Measurements from ENCODE around the gene LRP4.

LRP4 gene

DNA sequence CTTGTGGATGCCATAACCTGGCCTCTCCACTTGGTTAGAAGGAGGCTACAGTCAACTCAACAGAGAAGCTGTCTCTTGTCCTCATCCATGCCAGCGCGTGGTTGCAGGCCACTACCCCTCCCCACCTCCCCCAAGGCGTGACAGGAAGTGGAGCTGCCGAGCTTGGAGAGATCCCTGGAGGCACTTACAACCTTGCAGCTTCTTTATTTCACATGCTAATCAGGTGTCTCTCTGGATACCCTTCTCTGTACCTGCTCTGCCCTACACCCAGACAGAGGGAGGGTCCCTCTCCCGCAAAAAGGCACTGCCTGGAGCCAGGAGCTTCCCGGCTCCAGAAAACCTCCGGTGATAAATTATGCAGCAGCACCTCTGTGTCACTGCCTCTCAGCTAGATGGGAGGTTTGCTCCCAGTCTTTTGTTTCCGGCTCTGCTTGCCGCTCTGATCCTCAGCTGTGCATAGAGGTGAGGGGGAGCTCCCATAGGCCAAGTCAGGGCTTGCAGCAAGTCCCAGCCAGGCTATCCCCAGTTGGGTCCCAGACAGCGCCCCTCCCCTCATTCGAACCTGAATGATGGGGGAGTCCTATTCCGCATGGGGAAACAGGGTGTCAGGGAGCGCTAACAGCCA, 5.7 kb downstream of the LRP4 start (continued):
- no peak for TF ChIP-seq HOXC10 (CRISPR knock-in tag; IDR thresholded peaks at IDR 0.05)
- no peak for TF ChIP-seq ZNF555 (tag by site-specific recombination; conservative IDR thresholded peaks at IDR 0.05)
- TF ChIP-seq ZNF433 (tag by site-specific recombination; IDR thresholded peaks at IDR 0.05; ENCODE audit: low read depth): no peak
- no peak for TF ChIP-seq ZNF76 (tag by site-specific recombination; IDR thresholded peaks at IDR 0.05; ENCODE audit: borderline replicate concordance, low read depth)
- TF ChIP-seq OVOL3 (tag by site-specific recombination; IDR thresholded peaks at IDR 0.05): no peak
- TF ChIP-seq, protein P1, sequence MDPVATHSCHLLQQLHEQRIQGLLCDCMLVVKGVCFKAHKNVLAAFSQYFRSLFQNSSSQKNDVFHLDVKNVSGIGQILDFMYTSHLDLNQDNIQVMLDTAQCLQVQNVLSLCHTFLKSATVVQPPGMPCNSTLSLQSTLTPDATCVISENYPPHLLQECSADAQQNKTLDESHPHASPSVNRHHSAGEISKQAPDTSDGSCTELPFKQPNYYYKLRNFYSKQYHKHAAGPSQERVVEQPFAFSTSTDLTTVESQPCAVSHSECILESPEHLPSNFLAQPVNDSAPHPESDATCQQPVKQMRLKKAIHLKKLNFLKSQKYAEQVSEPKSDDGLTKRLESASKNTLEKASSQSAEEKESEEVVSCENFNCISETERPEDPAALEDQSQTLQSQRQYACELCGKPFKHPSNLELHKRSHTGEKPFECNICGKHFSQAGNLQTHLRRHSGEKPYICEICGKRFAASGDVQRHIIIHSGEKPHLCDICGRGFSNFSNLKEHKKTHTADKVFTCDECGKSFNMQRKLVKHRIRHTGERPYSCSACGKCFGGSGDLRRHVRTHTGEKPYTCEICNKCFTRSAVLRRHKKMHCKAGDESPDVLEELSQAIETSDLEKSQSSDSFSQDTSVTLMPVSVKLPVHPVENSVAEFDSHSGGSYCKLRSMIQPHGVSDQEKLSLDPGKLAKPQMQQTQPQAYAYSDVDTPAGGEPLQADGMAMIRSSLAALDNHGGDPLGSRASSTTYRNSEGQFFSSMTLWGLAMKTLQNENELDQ (tag by site-specific recombination; IDR thresholded peaks at IDR 0.05; ENCODE audit: low read depth): no peak
- TF ChIP-seq ZNF302 (tag by site-specific recombination; IDR thresholded peaks at IDR 0.05; ENCODE audit: low read depth): no peak
- no peak for TF ChIP-seq OSR2 (tag by site-specific recombination; IDR thresholded peaks at IDR 0.05)
- 0 out of 2 replicates have a peak, but pooled peaks have one; percentile 23 for TF ChIP-seq SP7 (tag by site-specific recombination; IDR thresholded peaks at IDR 0.05)
- TF ChIP-seq ZNF776 (tag by site-specific recombination; IDR thresholded peaks at IDR 0.05; ENCODE audit: borderline replicate concordance): no peak
- TF ChIP-seq, protein P2, sequence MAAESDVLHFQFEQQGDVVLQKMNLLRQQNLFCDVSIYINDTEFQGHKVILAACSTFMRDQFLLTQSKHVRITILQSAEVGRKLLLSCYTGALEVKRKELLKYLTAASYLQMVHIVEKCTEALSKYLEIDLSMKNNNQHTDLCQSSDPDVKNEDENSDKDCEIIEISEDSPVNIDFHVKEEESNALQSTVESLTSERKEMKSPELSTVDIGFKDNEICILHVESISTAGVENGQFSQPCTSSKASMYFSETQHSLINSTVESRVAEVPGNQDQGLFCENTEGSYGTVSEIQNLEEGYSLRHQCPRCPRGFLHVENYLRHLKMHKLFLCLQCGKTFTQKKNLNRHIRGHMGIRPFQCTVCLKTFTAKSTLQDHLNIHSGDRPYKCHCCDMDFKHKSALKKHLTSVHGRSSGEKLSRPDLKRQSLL (tag by site-specific recombination; IDR thresholded peaks at IDR 0.05): 0 out of 2 replicates have a peak, but pooled peaks have one; percentile 40
- TF ChIP-seq ZNF394 (tag by site-specific recombination; IDR thresholded peaks at IDR 0.05; ENCODE audit: borderline replicate concordance): peak; percentile 48; the same call in 1 of the 2 replicates
- TF ChIP-seq ZBTB17 (tag by site-specific recombination; IDR thresholded peaks at IDR 0.05): peak; percentile 69
- TF ChIP-seq ZNF473 (tag by site-specific recombination; IDR thresholded peaks at IDR 0.05): no peak
- no peak for TF ChIP-seq ZNF670 (tag by site-specific recombination; IDR thresholded peaks at IDR 0.05; ENCODE audit: low read depth)
- TF ChIP-seq GLIS2 (tag by site-specific recombination; IDR thresholded peaks at IDR 0.05): peak; percentile 44
- TF ChIP-seq GLIS1 (tag by site-specific recombination; IDR thresholded peaks at IDR 0.05): peak; percentile 48
- TF ChIP-seq ZNF341 (tag by site-specific recombination; IDR thresholded peaks at IDR 0.05; ENCODE audit: low read depth): peak; percentile 23; the same call in 1 of the 2 replicates
- TF ChIP-seq, protein P3, sequence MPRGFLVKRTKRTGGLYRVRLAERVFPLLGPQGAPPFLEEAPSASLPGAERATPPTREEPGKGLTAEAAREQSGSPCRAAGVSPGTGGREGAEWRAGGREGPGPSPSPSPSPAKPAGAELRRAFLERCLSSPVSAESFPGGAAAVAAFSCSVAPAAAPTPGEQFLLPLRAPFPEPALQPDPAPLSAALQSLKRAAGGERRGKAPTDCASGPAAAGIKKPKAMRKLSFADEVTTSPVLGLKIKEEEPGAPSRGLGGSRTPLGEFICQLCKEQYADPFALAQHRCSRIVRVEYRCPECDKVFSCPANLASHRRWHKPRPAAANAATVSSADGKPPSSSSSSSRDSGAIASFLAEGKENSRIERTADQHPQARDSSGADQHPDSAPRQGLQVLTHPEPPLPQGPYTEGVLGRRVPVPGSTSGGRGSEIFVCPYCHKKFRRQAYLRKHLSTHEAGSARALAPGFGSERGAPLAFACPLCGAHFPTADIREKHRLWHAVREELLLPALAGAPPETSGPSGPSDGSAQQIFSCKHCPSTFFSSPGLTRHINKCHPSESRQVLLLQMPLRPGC (tag by site-specific recombination; IDR thresholded peaks at IDR 0.05): no peak
- TF ChIP-seq IKZF3 (tag by site-specific recombination; IDR thresholded peaks at IDR 0.05): 0 out of 2 replicates have a peak, but pooled peaks have one; percentile 38
- TF ChIP-seq, protein P4, sequence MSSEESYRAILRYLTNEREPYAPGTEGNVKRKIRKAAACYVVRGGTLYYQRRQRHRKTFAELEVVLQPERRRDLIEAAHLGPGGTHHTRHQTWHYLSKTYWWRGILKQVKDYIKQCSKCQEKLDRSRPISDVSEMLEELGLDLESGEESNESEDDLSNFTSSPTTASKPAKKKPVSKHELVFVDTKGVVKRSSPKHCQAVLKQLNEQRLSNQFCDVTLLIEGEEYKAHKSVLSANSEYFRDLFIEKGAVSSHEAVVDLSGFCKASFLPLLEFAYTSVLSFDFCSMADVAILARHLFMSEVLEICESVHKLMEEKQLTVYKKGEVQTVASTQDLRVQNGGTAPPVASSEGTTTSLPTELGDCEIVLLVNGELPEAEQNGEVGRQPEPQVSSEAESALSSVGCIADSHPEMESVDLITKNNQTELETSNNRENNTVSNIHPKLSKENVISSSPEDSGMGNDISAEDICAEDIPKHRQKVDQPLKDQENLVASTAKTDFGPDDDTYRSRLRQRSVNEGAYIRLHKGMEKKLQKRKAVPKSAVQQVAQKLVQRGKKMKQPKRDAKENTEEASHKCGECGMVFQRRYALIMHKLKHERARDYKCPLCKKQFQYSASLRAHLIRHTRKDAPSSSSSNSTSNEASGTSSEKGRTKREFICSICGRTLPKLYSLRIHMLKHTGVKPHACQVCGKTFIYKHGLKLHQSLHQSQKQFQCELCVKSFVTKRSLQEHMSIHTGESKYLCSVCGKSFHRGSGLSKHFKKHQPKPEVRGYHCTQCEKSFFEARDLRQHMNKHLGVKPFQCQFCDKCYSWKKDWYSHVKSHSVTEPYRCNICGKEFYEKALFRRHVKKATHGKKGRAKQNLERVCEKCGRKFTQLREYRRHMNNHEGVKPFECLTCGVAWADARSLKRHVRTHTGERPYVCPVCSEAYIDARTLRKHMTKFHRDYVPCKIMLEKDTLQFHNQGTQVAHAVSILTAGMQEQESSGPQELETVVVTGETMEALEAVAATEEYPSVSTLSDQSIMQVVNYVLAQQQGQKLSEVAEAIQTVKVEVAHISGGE (tag by site-specific recombination; conservative IDR thresholded peaks at IDR 0.05; ENCODE audit: low read depth): peak; percentile 24; the same call in 1 of the 2 replicates
- no peak for TF ChIP-seq MYNN (tag by site-specific recombination; IDR thresholded peaks at IDR 0.05; ENCODE audit: borderline replicate concordance)
- TF ChIP-seq SP2 (tag by site-specific recombination; IDR thresholded peaks at IDR 0.05): peak; percentile 59

Data from HEK293 (cell line).